Measurements from ENCODE around the gene ARFRP1. TPM values are rescaled to one million over a fixed set of nuclear protein-coding genes. Genes with fewer than 3 reads are reported as not detected.

The ARFRP1 gene
- total and polyA plus RNA-seq, 2 of the 13 experiments (the other 11 are each of a cell fraction or from before 2014, with no cell fraction given) = 32.0 to 51.1 TPM

DNA sequence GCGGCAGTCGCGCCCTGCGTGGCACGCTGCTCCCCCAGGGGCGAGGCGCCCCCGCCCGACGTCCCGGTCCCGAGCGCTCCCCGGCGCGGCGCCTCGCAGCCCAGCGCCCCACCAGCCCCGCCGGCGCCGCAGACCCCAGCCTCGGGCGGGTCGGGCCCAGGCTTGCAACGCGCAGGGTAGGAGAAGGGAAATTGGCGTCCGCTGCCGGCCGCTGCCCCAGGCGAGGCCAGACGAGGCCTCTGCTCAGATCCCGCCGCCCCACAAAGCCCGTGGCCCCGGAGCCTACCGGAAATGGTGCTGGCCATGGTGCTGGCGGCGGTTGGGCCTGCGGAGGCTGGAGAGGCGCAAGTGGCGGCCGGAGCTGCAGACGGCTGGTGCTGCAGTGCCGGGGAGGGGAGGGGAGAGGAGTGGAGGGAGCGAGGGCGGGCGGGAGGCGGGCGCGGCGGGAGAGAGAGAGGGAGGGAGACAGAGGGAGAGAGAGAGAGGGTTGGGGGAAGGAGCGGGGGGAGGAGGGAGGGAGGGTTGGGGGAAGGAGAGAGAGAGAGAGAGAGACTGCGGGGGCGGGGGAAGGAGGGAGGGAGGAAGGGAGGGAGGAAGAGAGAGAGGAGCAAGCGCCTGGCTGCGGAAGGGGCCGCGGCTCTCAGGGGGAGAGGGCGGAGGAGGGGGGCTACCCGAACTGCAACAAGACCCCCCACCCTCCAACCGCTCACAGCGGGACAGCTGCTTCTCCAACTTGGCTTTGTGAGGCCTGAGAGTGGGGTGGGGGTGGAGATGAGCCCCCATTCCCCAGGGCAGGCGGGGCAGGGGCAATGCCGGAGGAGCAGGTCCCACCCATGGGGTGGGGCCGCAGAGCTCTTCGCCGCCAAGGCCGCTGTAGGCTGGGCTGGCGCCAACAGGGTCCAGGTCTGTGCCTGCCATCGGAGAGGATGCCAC, 54.5 kb downstream of the ARFRP1 start, which contains the start of gene STMN3 (continued):
- TF ChIP-seq, protein P1, sequence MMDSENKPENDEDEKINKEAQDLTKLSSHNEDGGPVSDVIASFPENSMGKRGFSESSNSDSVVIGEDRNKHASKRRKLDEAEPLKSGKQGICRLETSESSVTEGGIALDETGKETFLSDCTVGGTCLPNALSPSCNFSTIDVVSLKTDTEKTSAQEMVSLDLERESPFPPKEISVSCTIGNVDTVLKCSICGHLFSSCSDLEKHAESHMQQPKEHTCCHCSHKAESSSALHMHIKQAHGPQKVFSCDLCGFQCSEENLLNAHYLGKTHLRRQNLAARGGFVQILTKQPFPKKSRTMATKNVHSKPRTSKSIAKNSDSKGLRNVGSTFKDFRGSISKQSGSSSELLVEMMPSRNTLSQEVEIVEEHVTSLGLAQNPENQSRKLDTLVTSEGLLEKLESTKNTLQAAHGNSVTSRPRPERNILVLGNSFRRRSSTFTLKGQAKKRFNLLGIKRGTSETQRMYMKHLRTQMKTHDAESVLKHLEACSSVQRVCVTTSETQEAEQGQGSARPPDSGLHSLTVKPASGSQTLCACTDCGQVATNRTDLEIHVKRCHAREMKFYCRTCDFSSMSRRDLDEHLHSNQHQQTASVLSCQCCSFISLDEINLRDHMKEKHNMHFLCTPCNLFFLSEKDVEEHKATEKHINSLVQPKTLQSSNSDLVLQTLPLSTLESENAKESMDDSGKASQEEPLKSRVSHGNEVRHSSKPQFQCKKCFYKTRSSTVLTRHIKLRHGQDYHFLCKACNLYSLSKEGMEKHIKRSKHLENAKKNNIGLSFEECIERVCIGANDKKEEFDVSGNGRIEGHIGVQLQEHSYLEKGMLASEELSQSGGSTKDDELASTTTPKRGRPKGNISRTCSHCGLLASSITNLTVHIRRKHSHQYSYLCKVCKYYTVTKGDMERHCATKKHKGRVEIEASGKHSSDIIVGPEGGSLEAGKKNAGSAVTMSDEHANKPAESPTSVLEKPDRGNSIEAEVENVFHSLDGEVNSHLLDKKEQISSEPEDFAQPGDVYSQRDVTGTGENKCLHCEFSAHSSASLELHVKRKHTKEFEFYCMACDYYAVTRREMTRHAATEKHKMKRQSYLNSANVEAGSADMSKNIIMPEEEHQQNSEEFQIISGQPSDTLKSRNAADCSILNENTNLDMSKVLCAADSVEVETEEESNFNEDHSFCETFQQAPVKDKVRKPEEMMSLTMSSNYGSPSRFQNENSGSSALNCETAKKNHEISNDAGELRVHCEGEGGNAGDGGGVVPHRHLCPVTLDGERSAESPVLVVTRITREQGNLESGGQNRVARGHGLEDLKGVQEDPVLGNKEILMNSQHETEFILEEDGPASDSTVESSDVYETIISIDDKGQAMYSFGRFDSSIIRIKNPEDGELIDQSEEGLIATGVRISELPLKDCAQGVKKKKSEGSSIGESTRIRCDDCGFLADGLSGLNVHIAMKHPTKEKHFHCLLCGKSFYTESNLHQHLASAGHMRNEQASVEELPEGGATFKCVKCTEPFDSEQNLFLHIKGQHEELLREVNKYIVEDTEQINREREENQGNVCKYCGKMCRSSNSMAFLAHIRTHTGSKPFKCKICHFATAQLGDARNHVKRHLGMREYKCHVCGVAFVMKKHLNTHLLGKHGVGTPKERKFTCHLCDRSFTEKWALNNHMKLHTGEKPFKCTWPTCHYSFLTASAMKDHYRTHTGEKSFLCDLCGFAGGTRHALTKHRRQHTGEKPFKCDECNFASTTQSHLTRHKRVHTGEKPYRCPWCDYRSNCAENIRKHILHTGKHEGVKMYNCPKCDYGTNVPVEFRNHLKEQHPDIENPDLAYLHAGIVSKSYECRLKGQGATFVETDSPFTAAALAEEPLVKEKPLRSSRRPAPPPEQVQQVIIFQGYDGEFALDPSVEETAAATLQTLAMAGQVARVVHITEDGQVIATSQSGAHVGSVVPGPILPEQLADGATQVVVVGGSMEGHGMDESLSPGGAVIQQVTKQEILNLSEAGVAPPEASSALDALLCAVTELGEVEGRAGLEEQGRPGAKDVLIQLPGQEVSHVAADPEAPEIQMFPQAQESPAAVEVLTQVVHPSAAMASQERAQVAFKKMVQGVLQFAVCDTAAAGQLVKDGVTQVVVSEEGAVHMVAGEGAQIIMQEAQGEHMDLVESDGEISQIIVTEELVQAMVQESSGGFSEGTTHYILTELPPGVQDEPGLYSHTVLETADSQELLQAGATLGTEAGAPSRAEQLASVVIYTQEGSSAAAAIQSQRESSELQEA (CRISPR knock-in tag; IDR thresholded peaks at IDR 0.05; ENCODE audit: not compliant biosample characterization) = peak; percentile 62
- TF ChIP-seq ZIK1 (CRISPR knock-in tag; IDR thresholded peaks at IDR 0.05; ENCODE audit: borderline replicate concordance, low read depth) (0 out of 2 replicates have a peak, but pooled peaks have one; percentile 85), MED1 (CRISPR knock-in tag; IDR thresholded peaks at IDR 0.05) (peak; percentile 89), LCORL (IDR thresholded peaks at IDR 0.05) (no peak), LCORL (CRISPR knock-in tag; IDR thresholded peaks at IDR 0.05) (peak; percentile 89), ZNF335 (CRISPR knock-in tag; IDR thresholded peaks at IDR 0.05) (peak; percentile 96), EHMT2 (IDR thresholded peaks at IDR 0.05; ENCODE audit: borderline replicate concordance, low read depth, low read length) (peak; percentile 86; the same call in 1 of the 2 replicates), ZNF746 (CRISPR knock-in tag; IDR thresholded peaks at IDR 0.05) (peak; percentile 96), STAG1 (CRISPR knock-in tag; IDR thresholded peaks at IDR 0.05) (peak; percentile 42), SSRP1 (CRISPR knock-in tag; IDR thresholded peaks at IDR 0.05) (no peak), ZNF431 (CRISPR knock-in tag; IDR thresholded peaks at IDR 0.05; ENCODE audit: borderline replicate concordance, low read depth) (peak; percentile 99), WIZ (CRISPR knock-in tag; IDR thresholded peaks at IDR 0.05) (peak; percentile 98), PITX1 (CRISPR knock-in tag; IDR thresholded peaks at IDR 0.05) (peak; percentile 91), ZNF343 (CRISPR knock-in tag; IDR thresholded peaks at IDR 0.05) (peak; percentile 80; the same call in 1 of the 2 replicates), PRMT3 (CRISPR knock-in tag; IDR thresholded peaks at IDR 0.05; ENCODE audit: borderline replicate concordance, low read depth) (peak; percentile 99), ZC3H13 (CRISPR knock-in tag; IDR thresholded peaks at IDR 0.05) (peak; percentile 97)
- TF ChIP-seq, protein P2, sequence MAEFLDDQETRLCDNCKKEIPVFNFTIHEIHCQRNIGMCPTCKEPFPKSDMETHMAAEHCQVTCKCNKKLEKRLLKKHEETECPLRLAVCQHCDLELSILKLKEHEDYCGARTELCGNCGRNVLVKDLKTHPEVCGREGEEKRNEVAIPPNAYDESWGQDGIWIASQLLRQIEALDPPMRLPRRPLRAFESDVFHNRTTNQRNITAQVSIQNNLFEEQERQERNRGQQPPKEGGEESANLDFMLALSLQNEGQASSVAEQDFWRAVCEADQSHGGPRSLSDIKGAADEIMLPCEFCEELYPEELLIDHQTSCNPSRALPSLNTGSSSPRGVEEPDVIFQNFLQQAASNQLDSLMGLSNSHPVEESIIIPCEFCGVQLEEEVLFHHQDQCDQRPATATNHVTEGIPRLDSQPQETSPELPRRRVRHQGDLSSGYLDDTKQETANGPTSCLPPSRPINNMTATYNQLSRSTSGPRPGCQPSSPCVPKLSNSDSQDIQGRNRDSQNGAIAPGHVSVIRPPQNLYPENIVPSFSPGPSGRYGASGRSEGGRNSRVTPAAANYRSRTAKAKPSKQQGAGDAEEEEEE (CRISPR knock-in tag; IDR thresholded peaks at IDR 0.05; ENCODE audit: borderline replicate concordance) = no peak; the same call in 1 of the 2 replicates
- TF ChIP-seq, protein P3, sequence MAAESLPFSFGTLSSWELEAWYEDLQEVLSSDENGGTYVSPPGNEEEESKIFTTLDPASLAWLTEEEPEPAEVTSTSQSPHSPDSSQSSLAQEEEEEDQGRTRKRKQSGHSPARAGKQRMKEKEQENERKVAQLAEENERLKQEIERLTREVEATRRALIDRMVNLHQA (CRISPR knock-in tag; IDR thresholded peaks at IDR 0.05) = peak; percentile 90
